ENCODE measurements around the gene COL8A1.
A peak's percentile ranks its signal among the peaks of the same experiment; 100 is the strongest.

COL8A1 gene

DNA sequence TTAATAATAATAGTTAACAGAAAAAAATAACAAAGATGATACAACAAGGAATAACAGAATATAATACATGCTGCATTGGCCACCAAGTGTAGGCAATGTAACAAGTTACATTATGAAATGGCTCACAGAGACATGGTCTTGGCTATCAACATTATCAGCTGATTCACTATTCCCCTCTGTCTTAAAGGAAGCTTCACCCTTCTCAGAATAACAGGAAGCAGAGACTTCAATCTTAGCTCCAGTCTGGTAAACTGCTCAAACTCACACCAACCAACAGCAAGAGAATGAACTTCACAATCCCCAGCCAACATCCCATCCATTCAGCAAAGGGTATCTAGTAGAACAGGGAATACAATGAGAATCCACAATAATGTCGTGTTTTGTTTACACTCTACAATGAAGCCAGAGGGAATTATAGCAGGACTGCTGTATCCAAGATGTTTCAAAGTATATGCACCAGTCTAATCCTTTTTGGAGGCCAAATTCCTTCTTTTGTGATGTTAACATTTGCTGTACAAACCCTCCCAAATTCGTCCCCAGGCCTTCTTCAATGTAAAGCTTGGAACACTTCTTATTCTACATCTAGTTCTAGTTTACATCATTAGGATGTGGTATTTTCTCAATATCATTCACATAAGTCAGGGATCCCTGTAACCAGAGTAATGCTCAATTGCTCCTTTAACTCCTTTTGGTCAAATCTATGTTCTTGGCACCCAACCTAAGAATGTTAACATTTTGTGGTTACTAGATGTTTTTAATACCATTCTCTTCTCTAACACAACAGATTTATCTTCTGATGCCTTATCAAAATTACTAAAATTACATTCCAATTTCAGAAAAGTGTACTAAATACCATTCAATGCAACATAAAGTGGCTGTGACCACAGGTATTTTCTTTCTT lies 126.9 kb downstream of the COL8A1 start:
- no peak for DNase-seq

DNA sequence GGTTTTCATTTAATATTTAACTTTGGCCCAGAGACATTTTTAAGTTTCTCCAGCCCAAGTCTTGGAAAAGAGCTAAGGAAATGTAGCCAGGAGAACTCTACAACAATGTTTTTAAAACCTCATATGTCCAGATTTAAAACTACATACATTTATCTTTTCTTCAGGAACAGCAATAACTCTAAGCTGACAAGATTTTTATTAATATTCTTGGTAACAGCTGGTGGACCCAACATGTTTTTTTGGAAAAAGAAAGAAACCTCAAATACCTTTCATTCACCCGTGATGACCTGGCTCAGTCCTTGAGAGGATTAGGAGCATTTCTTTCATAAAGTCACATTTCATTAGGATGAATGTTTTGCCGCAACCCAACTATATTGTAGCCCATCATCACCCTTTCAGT lies 128.9 kb downstream of the COL8A1 start:
- DNase-seq, result no peak

DNA sequence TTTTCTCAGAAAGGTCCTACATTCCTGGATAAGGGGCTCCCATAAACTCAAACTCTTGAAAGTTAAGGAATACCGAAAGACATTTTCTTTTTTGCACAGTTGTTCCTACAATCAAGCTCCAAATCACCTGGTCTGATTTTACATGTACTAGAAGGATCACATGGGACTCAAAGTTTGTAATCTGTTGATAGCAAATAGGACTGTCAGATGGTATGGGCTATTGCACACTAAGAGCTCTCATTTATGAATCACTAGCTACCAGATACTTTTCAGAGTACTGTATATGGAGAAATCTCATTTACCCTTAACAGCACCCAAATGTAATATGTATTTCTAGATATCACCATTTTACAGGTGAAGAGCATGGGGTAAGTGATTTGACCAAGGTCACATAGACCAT lies 129.7 kb downstream of the COL8A1 start:
- no peak for DNase-seq

DNA sequence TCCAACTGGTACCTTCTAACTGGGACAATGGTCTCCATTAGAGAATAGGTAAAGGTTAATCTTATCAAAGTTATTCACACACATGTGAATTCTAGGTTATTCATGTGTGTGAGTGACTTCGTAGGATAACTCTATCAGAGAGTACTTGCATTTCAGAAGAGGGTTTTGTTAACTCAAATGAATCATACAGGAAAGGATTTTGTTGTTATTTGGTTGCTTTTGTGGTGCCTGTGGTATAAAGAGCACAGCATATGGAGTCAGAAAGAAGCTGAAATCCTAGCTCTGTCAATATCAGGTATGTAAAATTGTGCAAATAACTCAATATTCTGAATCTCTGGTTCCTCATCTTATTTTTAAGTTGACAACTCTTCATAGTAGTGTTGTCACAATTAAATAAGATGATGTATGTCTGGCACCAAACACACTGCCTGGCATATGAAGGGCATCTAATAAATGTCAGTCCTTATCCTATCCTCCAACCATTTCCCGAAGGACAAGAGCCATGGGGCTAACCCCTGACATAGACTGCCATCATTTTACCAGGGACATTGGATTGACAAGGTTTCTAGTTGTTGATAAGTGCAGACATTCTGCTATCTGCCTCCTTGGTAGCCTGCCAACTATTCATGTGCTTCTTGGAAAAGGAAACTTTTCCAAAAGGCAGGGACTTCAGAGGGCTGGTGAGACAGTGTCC lies 130.6 kb downstream of the COL8A1 start:
- DNase-seq, result no peak

DNA sequence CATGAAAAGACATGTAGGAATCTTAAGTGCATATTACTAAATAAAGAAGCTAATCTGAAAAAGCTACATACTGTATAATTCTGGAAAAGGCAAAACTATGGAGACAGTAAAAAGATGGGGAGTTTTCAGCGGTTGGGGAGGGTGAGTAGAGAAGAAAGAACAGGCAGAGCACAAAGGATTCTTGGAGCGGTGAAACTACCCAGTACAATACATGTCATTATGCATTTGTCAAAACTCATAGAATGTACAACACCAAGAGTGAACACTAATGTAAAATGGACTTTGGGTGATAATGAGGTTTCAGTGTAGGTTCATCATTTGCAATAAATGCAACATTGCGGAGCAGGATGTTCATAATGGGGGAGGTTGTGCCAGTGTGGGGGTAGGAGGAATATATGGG lies 133.8 kb downstream of the COL8A1 start:
- no peak for DNase-seq

DNA sequence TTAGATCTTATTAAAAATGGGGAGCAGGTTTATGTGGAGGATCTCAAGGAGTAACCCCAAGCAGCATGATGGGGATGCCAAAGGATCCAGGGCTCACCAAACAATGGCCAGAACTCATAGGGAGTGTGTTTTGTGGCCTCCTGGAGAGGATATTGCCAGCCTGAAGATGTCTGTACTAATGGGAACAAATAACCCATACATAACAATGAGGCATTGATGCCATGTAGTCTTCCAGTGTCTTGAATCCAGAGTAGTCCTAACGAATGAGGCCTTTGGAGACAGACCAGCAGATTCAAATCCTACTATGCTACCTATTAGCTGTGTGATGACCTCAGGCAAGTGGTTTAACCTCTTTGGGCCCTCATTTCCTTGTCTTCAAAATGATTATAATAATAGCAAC lies 134.3 kb downstream of the COL8A1 start:
- DNase-seq, result no peak

DNA sequence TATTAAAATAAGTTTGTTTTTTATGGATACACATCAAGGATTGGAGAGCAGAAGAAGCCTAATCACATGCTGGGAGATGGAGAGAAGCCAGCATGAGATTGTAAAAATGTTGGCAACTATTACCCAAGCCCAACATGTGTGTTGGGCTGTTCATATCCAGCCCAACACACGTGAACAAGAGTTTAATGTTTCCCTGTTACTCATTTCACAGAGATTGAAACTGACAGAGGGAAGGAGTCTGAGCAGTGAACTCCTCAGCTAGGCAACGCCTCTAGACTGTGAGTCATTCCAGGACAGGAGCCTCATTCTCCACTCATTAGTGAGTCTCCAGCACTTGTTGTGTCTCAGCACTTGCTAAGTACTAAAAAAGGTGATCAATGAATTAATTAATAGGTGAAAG lies 136.1 kb downstream of the COL8A1 start:
- no peak for DNase-seq

DNA sequence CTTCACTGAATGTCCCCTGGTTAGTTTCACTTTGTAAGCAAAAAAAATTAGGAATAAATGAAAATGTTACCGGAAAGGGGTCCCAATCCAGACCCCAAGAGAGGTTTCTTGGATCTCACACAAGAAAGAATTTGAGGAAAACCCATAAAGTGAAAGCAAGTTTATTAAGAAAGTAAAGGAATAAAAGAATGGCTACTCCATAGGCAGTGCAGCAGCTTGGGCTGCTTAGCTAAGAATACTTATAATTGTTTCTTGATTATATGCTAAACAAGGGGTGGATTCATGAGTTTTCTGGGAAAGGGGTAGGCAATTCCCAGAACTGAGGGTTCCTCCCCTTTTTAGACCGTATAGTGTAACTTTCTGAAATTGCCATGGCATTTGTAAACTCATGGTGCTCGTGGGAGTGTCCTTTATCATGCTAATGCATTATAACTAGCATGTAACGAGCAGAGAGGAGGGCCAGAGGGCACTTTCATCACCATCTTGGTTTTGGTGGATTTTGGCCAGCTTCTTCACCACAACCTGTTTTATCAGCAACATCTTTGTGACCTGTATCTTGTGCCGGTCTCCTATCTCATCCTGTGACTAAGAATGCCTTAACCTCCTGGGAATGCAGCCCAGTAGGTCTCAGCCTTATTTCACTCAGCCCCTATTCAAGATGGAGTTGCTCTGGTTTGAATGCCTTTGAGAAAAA lies 138.3 kb downstream of the COL8A1 start:
- DNase-seq, result no peak

DNA sequence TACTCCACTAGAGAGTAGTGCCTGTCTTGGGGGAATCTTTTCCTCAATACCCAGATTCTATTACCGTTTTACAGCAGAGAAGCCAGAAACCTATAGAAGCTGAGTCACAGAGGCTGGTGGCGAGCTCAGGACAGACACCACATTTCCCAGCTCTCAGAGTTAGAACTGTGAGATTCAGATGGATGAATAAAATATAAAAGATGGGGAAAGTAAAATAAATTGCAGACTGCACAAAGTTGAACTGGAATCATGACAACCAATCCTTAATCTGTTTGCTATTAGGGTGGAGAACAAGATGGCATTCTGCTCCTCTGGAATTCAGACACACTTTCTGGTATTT lies 138.8 kb downstream of the COL8A1 start:
- no peak for DNase-seq

DNA sequence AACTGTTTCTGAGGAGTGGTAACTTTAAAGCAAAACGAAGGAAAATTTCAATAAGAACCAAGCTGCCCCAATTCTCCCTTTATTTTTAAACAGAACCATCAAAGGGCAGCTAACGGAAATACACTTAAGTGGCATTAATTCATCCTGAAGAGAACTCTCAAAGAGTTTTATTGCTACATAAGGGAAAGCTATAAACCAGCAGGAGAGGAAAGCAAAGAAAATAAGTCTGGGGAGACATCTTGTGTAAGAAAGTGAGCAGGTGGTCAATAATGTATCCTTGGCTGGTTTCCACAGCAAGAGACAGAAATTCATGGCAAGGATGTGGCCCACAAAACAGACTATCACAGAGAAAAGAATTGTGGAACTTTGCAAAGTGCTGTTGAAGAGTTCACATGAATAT lies 139.3 kb downstream of the COL8A1 start:
- no peak for DNase-seq

DNA sequence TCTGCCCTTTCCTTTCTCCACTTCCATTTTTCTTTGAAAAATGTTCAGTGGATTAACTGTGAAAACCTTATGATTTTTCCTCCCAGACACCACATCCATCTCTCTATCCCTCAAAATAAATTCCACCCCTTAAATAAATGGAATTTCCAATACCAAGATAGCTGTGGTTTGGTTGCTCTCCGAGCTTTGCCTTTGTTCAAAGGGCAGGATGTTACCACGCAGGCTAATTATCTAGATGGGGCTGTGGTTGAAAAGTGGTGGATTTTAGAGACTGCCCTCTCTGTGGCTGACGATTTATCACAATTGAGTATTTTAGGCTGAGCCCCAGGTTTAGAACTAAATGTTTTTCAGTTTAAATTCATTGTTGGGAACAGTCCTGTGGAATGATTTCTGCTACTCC lies 142.4 kb downstream of the COL8A1 start:
- DNase-seq, result no peak

DNA sequence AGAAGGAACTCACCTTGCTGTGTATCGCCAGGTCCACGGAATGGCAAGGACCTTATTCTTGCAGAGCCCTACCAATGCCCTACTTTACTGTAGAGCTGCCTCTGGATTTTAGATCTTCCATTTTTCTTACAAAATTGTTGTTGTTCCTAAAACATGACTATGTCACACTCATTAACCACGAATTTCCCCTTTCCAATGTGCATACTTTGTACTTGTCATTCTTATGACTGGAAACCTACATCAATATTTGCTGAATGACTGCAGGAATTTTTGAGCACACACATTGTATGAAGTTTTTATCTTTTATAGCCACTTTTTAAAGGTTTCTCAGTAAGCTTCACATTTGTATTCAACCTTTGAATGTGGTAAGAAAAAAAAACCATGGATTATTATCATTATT lies 143.4 kb downstream of the COL8A1 start:
- no peak for DNase-seq

DNA sequence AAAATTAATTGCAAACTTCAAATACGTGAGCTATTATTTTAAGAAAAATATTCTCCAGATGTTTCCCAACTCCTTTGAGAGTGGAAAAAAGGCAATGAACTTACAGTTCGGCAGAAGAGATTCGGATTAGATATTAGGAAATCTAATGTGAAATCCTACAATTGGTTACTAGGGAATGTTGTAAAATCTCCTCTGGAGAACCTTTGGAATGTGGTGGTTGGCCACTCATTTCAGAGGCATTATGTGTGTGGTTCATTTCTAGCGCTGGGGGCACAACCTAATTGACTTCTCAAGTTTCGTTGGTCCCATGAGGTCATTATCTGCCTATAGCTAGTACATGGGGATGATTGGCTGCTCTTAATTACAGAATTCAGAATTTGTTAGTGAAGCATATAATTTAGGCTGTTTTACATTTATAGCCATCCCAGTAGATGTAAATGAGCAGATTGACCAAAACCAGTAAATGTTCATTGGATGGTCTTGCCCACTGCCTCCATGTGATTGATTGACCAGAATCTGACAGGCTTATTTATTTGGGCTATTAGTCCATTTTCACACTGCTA lies 144.7 kb downstream of the COL8A1 start:
- no peak for DNase-seq

DNA sequence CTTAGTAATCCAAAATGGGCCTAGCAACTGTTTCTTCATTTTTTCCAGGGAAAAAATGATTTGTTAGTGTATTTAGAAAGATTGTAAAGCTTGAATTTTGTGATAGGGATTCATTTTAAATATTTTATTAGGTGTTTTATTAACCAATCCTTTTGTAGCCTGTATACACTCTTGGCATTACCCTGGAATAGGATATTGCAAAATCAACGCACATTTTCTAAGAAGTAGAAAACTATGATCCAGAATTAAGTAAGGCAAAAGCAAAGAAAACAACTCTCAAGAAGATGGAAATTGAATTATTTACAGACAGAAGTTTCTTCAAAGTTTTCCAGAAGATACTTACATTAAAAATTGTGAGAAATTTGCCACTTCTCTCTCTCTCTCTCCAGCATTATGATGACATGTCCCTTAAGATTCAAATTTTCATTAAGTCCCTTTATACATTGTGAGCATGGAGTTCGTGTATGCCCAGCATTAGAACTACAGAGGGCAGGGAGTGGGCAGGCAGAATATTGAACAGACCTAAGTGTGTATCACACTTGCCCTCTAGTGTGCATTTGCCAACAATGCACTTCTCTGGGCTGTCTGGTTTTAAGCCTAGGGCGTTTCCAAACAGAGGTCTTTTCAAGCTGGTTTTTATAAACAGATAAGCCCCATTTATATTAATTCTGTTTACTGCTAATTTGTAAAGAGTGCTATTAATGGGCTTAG lies 150.8 kb downstream of the COL8A1 start:
- DNase-seq, result peak; percentile 5

DNA sequence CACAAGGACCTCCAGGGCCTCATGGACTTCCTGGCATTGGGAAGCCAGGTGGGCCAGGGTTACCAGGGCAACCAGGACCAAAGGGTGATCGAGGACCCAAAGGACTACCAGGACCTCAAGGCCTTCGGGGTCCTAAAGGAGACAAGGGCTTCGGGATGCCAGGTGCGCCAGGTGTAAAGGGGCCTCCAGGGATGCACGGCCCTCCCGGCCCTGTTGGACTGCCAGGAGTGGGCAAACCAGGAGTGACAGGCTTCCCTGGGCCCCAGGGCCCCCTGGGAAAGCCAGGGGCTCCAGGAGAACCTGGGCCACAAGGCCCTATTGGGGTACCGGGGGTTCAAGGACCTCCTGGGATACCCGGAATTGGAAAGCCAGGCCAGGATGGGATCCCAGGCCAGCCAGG lies 156.1 kb downstream of the COL8A1 start:
- no peak for DNase-seq

DNA sequence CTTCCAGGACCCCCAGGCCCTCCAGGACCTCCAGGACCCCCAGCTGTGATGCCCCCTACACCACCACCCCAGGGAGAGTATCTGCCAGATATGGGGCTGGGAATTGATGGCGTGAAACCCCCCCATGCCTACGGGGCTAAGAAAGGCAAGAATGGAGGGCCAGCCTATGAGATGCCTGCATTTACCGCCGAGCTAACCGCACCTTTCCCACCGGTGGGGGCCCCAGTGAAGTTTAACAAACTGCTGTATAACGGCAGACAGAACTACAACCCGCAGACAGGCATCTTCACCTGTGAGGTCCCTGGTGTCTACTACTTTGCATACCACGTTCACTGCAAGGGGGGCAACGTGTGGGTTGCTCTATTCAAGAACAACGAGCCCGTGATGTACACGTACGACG lies 157.2 kb downstream of the COL8A1 start:
- DNase-seq, result no peak

DNA sequence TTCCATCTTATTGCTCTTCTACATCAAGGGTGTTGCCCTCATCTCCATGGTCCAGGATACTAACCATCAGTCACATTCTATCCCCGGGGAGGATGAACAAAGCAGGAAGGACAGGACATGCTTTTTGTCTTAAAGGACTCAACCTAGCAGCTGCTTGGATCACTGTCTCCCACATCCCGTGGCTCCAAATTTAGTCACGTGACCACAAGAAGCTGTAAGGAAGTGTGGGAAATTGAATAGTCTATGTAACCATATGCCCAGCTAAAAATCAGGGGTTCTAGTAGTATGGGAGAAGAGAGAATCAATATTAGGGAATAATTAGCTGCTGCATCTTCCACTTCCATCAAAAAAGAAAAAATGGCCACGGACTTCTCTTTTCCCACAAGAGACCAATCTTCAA lies 161.0 kb downstream of the COL8A1 start:
- DNase-seq, result no peak

DNA sequence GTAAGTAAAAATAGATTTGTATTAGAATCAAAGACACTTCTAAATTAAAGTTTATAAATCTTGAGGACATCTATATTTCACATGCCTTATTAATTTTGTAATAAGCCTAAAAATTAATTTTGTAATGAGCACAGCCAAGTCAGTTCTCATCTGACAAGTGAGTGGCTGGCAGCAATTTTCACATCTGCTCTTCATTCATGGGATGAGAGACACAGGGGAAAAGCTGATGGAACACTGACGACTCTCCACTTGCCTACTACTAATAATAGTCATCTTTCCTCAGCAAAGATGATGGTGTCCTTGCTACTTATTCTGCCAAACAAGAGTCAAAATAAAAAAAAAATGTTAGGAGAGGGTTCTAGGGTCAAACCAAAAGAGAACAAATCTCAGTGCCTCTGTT lies 164.9 kb downstream of the COL8A1 start:
- DNase-seq, result no peak

DNA sequence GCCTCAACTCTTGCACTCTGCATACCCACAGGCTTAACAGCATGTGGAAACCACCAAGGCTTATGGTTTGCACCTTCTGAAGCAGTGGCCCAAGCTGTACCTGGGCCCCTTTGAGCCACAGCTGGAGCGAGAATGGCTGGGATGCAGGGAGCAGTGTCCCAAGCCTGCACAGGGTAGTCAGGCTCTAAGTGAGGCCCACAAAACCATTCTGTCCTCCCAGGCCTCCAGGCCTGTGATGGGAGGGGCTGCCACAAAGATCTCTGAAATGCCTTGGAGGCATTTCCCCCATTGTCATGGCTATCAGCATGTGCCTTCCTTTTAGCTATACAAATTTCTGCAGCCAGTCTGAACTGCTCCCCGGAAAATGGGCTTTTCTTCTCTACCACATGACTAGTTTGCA lies 166.8 kb downstream of the COL8A1 start:
- DNase-seq, result no peak

DNA sequence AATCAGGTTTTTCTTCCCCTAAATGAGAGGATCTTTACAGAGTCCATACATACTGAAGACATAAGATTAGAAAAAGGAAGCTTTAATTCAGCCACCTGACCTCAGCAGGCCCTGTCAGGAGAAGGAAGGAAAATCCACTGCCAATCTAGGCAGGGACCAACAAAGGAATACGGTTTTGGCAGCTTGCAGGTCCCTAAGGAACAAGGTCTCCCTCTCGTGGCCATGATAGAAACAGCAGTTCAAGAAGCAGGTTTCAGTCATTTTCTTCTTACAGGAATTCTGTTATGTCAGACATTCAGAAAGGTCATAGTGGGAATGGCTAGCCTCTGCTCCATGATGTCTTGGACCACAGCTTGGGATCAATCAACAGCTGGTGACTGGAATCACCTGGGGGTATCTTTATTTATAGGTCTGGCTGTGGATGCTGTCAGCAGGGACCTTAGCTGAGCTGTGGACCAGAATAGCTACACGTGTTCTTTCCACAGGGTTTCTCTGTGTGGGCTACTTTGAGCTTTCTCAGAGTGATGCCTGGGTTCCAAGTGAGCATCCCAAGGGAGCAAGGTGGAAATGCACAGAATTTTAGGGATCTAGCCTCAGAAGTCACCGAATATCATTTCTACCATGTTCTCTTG lies 169.9 kb downstream of the COL8A1 start:
- peak; percentile 48 for DNase-seq

DNA sequence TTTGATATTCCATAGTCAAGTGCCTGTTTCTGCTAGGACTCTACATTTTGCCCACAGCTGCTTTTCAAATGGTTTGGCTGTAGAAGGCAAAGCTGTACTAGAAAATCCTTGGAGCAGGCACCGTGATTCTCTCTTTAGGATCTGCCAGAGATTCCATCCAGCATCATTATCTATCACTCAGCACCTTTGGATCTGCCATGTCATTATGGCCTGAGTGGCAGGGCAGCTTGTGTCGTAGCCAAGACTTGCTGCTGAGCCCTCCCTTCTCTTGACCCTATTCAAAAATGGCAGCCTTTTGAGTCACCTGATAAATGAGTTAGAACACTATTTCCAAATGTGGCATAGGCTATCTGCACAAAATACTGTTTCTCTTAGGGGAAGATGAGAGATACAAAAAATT lies 171.2 kb downstream of the COL8A1 start:
- no peak for DNase-seq

DNA sequence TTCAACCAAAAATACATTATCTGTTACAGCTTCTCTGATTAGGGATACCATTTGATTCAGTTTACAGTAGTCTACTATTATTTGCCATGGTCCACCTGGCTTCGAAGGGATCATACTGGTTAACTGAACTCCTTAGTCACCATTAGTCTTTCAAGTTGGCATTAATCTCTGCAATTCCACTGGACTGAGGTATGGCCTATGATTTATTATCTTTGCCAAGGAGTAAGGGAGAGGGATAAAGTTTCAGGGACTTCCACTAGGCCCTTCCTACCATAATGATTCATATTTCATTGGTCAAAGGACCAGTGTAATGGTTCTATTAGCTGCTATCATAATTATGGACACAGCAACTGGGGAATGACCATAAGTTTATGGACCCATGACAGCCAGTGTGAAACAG lies 172.0 kb downstream of the COL8A1 start:
- no peak for DNase-seq

DNA sequence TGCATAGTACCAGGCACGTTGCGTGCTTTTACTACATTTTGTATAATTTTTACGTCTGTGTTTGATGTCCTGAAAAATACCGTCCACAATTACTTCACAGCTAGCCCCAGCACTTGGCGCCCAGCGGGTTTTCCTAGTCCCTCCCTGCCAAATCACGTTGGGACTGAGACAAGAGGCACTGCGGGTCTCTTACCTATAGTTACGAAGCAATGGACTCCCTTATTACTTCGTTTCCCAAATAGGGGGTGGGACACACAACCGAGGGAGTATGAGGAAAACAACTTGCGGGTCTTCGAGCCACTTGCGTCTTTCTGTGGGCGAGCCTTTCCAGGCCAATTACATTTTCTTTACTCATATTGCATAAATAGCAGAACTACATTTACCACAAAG lies 178.6 kb downstream of the COL8A1 start:
- no peak for DNase-seq

Measured in inflammatory macrophage treated with lipopolysaccharide for 4 hours (primary cell).